SW 1271 (cell line): ENCODE results near the gene NAA80.
A peak's percentile ranks its signal among the peaks of the same experiment; 100 is the strongest.
"Not testable (repeated sequence)": the region's sequence is repeated elsewhere in the genome, so short reads cannot be mapped to it uniquely, and the experiment has no call there.

ENCODE experiments used
- DNase-seq, 2 experiments: peaks; one replicate each; lab custom pipeline; 2025; lab: John Stamatoyannopoulos, UW

NAA80 gene

DNA sequence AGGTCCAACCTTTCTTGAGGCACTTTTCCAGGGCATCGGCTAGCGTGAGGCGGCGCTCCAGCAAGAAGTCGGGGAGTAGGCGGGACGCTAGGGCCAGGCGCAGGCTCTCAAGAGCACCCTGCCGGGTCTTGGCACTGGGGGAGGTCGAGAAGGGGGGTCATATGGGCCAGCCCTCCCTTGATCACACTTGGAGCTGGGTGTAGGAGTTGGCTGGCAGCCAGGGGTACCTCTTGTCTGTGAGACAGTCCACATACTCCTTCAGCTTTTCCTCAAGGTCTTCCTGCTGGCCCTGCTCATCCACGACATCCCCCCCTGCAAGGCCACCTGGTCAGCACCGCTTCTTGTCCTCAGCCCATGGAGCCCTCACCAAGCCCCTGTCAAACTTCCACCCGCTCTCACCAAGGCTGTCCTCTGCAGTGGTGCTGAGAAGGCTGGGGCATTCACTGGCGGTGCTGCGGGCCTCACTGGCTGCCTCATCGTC is 9.0 kb downstream of the NAA80 start:
- DNase-seq = no peak

- DNase-seq = no peak
These were observed 10.1 kb downstream of the NAA80 start for GRCh38 chr3:50289130-50289529.

- DNase-seq = no peak
These were observed 10.7 kb downstream of the NAA80 start for GRCh38 chr3:50288387-50289007.

DNA sequence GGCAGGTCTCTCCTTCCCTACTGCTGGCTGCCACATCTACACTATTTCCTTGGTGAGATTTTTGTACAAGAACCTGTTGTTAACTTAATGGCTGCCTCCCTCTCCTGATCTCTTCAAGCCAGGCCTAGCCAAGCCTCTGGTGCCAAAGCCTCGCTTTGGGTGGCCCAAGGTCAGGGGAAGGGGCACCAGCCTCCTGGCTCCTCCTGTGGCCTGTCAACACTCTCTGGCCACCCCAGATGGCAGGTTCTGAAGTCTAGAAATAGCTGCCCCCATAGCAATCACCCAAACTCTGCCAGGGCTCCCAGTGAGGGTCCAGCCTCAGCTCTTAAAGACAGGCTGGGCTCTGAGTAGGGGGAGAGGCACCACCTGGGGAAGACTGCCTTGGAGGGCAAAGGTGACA is 11.9 kb downstream of the NAA80 start:
- DNase-seq = no peak

DNA sequence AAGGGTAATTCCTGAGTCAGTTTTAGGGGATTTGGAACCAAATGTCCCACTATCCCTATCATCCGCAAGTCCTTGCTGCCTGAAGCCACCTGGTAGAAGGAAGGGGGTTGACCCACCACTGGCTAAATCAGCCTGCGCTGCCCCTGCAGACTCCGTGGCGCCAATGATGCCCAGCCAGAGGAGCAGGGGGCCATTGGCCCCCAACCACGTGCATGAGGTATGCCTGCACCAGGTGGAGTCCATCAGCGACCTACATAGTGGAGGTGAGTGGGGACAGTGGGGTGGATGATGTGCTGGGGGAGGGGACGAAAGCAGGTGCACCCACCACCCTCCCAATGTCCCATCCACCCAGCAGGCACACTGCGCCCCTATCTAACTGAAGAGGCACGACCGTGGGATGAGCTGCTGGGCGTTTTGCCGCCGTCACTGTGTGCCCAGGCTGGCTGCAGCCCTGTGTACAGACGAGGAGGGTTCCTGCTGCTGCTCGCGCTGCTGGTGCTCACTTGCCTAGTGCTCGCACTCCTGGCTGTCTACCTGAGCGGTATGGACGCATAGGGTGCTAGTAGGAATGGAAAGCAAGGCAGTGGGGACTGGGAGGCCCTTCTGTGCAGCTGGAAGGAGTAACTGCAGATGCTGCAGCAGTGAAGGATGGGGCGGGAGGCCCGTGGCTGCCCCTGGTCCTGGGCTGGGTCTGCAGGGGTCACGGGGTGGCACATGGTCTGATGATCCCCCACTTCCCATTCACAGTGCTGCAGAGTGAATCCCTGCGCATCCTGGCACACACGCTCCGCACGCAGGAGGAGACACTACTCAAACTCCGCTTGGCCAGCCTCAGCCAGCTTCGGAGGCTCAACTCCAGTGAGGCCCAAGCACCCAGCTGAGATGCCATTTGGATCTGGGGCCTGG is 12.6 kb downstream of the NAA80 start:
- no peak for DNase-seq

GRCh38 chr3:50284121-50284520 is 15.1 kb downstream of the NAA80 start:
- DNase-seq = not testable (repeated sequence)

DNA sequence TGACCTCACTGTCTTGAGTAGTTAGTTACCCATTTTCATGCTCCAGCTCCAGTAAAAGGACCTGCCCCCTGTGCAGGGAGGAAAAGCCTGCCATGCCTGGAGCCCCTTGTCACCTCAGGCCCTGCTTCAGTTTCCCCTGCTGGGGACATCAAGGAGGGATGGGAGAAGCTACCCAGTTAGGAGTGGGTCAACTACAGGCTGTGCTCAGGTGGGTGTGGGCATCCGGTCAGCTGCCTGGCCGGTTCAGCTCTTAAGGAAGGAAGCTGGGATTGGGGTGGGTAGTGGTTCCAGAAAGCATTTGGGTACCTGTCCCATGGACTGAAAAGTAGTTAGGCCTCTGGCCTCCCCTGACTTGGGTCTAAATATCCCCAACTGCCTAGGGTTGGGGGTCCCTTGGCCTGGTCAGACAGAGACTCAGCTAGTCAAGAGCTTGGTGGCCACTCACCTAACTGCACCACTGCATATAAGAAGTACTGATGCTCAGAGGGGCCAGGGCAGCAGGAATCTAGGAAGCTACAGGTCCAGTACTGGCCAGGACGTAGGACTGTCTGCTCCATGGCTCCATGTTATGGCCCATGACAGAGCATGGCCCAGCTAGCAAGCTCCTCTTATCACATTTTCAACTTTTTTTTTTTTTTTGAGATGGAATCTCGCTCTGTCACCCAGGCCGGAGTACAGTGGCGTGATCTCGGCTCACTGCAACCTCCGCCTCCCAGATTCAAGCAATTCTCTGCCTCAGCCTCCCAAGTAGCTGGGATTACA is 19.8 kb downstream of the NAA80 start:
- DNase-seq = no peak

DNA sequence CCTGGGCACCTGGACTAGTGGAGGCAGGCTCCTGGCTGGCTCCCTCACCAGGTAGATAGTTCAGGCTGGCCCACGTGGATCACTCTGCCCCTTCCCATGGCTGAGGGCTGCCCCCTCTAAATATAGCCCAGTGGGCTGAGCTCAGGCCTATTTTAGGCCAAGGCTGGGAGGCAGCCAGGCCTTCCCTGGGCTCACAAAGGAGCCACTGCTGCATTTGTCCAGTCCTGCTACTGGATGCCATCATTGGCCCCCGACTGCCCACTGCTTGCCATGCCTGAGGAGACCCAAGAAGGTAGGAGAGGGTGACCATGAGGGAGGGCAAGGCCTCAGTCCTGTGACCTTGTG is 20.4 kb downstream of the NAA80 start, which contains the start of gene LSMEM2:
TSS of gene LSMEM2 (plus strand) at position 208 of the 345 bp plus-strand sequence. CDS start at position 235, 27 bp downstream.
- DNase-seq = no peak

- DNase-seq = no peak
These were observed 20.9 kb downstream of the NAA80 start for GRCh38 chr3:50278123-50278879.

DNA sequence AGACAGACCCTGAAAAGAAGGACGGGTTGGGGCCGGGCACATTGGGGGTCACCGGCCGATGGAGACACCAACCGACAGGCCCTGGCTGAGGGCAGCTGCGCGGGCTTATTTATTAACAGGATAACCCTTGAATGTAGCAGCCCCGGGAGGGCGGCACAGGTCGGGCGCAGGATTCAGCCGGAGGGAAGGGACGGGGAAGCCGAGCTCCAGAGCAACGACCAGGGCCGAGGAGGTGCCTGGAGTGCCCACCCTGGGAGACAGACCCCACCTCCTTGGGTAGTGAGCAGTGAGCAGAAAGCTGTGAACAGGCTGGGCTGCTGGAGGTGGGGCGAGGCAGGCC is 22.5 kb downstream of the NAA80 start:
- no peak for DNase-seq

GRCh38 chr3:50275996-50276761 is 23.0 kb downstream of the NAA80 start:
- DNase-seq = no peak

DNA sequence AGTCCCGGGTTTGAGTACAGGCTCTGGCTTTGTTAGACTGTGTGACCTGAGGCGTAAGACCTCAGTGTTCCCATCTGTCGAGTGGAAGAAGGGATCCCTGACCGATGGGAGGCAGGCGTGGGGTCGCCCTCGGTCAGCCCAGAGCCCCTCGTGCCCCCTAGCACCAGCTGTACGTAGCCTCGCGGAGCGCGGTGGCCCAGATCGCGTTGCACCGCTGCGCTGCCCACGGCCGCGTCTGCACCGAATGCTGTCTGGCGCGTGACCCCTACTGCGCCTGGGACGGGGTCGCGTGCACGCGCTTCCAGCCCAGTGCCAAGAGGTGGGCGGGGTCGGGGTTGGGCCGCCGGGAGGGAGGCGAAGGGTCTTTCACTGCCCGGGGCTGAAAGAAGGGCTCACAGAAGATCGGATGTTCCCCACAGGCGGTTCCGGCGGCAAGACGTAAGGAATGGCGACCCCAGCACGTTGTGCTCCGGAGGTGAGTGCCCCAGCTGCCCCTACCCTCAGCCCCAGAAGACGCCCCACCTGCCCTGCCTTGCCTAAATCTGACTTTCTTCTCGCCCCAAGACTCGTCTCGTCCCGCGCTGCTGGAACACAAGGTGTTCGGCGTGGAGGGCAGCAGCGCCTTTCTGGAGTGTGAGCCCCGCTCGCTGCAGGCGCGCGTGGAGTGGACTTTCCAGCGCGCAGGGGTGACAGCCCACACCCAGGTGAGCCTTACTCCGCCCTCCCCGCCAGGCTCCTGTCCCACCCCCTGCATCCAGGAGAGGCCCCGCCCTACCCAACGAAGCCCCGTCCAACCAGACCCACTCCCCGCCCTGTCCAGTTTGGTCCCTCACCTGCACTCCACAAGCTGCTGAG is 23.8 kb downstream of the NAA80 start:
- DNase-seq = no peak

- DNase-seq = peak; percentile 27 to 56
These were observed 24.7 kb downstream of the NAA80 start for GRCh38 chr3:50274371-50275104.

DNA sequence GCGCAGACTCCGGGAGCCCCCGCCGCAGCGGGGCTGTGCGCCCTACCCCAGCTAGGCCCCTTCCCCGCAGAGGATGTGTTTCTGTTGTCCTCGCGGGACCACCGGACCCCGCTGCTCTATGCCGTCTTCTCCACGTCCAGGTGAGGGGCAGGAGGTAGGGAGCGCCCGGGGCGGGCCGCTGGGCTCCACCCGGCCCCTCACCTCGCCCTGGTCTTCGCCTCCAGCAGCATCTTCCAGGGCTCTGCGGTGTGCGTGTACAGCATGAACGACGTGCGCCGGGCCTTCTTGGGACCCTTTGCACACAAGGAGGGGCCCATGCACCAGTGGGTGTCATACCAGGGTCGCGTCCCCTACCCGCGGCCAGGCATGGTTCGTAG is 25.5 kb downstream of the NAA80 start:
- no peak for DNase-seq

GRCh38 chr3:50272911-50273688 is 26.1 kb downstream of the NAA80 start:
- peak in 1 of 2 experiments; percentile 43 for DNase-seq

DNA sequence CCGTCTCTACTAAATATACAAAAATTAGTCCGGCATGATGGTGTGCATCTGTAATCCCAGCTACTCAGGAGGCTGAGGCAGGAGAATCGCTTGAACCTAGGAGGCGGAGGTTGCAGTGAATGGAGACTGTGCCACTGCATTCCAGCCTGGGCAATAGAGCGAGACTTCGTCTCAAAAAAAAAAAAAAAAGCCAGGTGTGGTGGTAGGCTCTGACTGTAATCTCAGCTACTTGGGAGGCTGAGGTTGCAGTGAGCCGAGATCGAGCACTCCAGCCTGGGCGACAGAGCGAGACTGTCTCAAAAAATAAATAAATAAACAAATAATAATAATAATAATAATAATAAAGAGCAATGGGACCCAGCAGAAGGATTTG is 26.7 kb downstream of the NAA80 start:
- not testable (repeated sequence) for DNase-seq

- DNase-seq = no peak
These were observed 27.8 kb downstream of the NAA80 start for GRCh38 chr3:50271314-50271936.
